IMR-90 (cell line): Measurements from ENCODE around the gene ERICH2. TPM values are rescaled to one million over a fixed set of nuclear protein-coding genes. Genes with fewer than 3 reads are reported as not detected.

Source experiments
- ATAC-seq: fragments of 200-7000 bp; cut with Tn5 transposase; 2 replicates; pipeline ENCODE4 v1.9.1; 2020; ENCODE audit warnings: low read depth, mild to moderate bottlenecking, moderate library complexity
- BruUV-seq: library from RNA; stranded (reverse); fragments of 400-500 nt; replicated peaks from 2 replicates; lab custom pipeline; 2021; lab: Mats Ljungman, UMichigan
- CTCF ChIA-PET: fragments of 300-600 bp; formaldehyde crosslinking; extraction: SDS; loops from one replicate; lab custom pipeline; 2021; ENCODE audit warnings: antibody characterized with exemption; lab: Yijun Ruan, JAX
- POLR2A ChIA-PET: fragments of 300-600 bp; sonication (Branson Sonifier 250); formaldehyde crosslinking; loops from one replicate; lab custom pipeline; 2022; ENCODE audit warnings: antibody characterized with exemption; ENCODE audit not compliant: unreplicated experiment; lab: Charles Lee
- DNase-seq: peaks from one replicate; pipeline ENCODE4 v3.0.0; 2013
- H2AFZ ChIP-seq: replicated peaks from 2 replicates; pipeline ENCODE3; 2013; ENCODE audit warnings: low read length, mild to moderate bottlenecking; ENCODE audit not compliant: poor library complexity
- H2AK5ac ChIP-seq: 2 replicates; pipeline ENCODE4 v1.6.1; 2013; ENCODE audit warnings: low read depth, low read length, inconsistent platforms
- H2AK9ac ChIP-seq: replicated peaks from 2 replicates; pipeline ENCODE3; 2013; ENCODE audit warnings: mild to moderate bottlenecking, low read depth, low read length, moderate library complexity; ENCODE audit not compliant: poor library complexity
- H2BK120ac ChIP-seq: 2 replicates; pipeline ENCODE4 v1.6.1; 2013; ENCODE audit warnings: low read depth, low read length, inconsistent platforms
- H2BK15ac ChIP-seq: 3 replicates; pipeline ENCODE4 v1.6.1; 2013; ENCODE audit warnings: low read depth, low read length, inconsistent platforms
- H2BK20ac ChIP-seq: 2 replicates; pipeline ENCODE4 v1.6.1; 2013; ENCODE audit warnings: low read depth, mild to moderate bottlenecking, inconsistent platforms, low read length, moderate library complexity
- H2BK5ac ChIP-seq: 2 replicates; pipeline ENCODE4 v1.6.1; 2013; ENCODE audit warnings: mild to moderate bottlenecking, low read depth, low read length, inconsistent platforms; ENCODE audit not compliant: poor library complexity, severe bottlenecking
- H3K14ac ChIP-seq: replicated peaks from 2 replicates; pipeline ENCODE4 v1.6.1; 2013; ENCODE audit warnings: low read depth, low read length, inconsistent platforms
- H3K18ac ChIP-seq: 2 replicates; pipeline ENCODE4 v1.6.1; 2013; ENCODE audit warnings: low read depth, low read length, control low read depth
- H3K23ac ChIP-seq: 2 replicates; pipeline ENCODE4 v1.6.1; 2013; ENCODE audit warnings: low read depth, low read length, inconsistent platforms
- H3K27ac ChIP-seq: 2 replicates; pipeline ENCODE4 v1.5.1; 2013; ENCODE audit warnings: mild to moderate bottlenecking, control low read depth, low read length; ENCODE audit not compliant: insufficient read depth
- H3K27me3 ChIP-seq: 2 replicates; pipeline ENCODE4 v1.6.1; 2013; ENCODE audit warnings: low read length; ENCODE audit not compliant: control insufficient read depth, insufficient read depth
- H3K36me3 ChIP-seq: 2 replicates; pipeline ENCODE4 v1.6.1; 2013; ENCODE audit warnings: low read length, mixed read lengths; ENCODE audit not compliant: control insufficient read depth, insufficient read depth
- H3K4ac ChIP-seq: 2 replicates; pipeline ENCODE4 v1.6.1; 2013; ENCODE audit warnings: low read depth, low read length, inconsistent platforms
- H3K4me1 ChIP-seq: 2 replicates; pipeline ENCODE4 v1.6.1; 2013; ENCODE audit warnings: low read length, mixed read lengths; ENCODE audit not compliant: control insufficient read depth, insufficient read depth
- H3K4me2 ChIP-seq: 2 replicates; pipeline ENCODE4 v1.6.1; 2013; ENCODE audit warnings: low read depth, mild to moderate bottlenecking, control low read depth, low read length, moderate library complexity
- H3K4me3 ChIP-seq: 2 replicates; pipeline ENCODE4 v1.5.1; 2013; ENCODE audit warnings: low read depth, mild to moderate bottlenecking, control low read depth, low read length, moderate library complexity; ENCODE audit not compliant: insufficient read depth
- H3K56ac ChIP-seq: 2 replicates; pipeline ENCODE4 v1.6.1; 2013; ENCODE audit warnings: low read length, inconsistent platforms; ENCODE audit not compliant: insufficient read depth; ENCODE audit errors: extremely low read depth
- H3K79me1 ChIP-seq, 2 experiments: 2 replicates each; pipeline ENCODE4 v1.6.1; 2013; ENCODE audit warnings: low read length in 2 of 2, inconsistent platforms in 1 of 2, low read depth in 1 of 2
- H3K9ac ChIP-seq: 2 replicates; pipeline ENCODE4 v1.6.1; 2013; ENCODE audit warnings: low read depth, low read length, control low read depth
- H3K9me1 ChIP-seq: 2 replicates; pipeline ENCODE4 v1.6.1; 2013; ENCODE audit warnings: low read length, inconsistent platforms; ENCODE audit not compliant: insufficient read depth
- H3K9me3 ChIP-seq: 2 replicates; pipeline ENCODE4 v1.6.1; 2013; ENCODE audit warnings: low read length; ENCODE audit not compliant: control insufficient read depth, insufficient read depth
- H4K20me1 ChIP-seq: 2 replicates; pipeline ENCODE4 v1.6.1; 2013; ENCODE audit warnings: low read length, inconsistent platforms; ENCODE audit not compliant: insufficient read depth
- H4K5ac ChIP-seq: 2 replicates; pipeline ENCODE4 v1.6.1; 2013; ENCODE audit warnings: mild to moderate bottlenecking, low read depth, low read length, control low read depth
- H4K8ac ChIP-seq, 2 experiments: 2 replicates each; pipeline ENCODE4 v1.6.1; 2013; ENCODE audit warnings: low read depth in 2 of 2, low read length in 2 of 2, control low read depth in 1 of 2, inconsistent platforms in 1 of 2
- H4K91ac ChIP-seq: 2 replicates; pipeline ENCODE4 v1.6.1; 2013; ENCODE audit warnings: low read depth, low read length, inconsistent platforms; ENCODE audit not compliant: insufficient read depth
- BHLHE40 ChIP-seq: fragments of 150-350 bp; IDR thresholded peaks from 2 replicates; pipeline ENCODE4 v1.6.1; 2016; ENCODE audit warnings: mild to moderate bottlenecking, low read depth, low read length
- CEBPB ChIP-seq: IDR thresholded peaks from 2 replicates; pipeline ENCODE4 v1.6.1; 2012; ENCODE audit warnings: low read depth, low read length, improper control_type of control experiment
- CHD1 ChIP-seq: IDR thresholded peaks from 2 replicates; pipeline ENCODE4 v1.6.1; 2012; ENCODE audit warnings: low read depth, low read length, improper control_type of control experiment
- CTCF ChIP-seq: conservative IDR thresholded peaks from 2 replicates; pipeline ENCODE4 v1.5.1; 2012; ENCODE audit warnings: mild to moderate bottlenecking, low read depth, low read length, improper control_type of control experiment
- ELK1 ChIP-seq: fragments of 150-350 bp; IDR thresholded peaks from 2 replicates; pipeline ENCODE4 v1.6.1; 2016; ENCODE audit warnings: low read depth, mild to moderate bottlenecking, low read length, moderate library complexity, borderline replicate concordance
- FOS ChIP-seq: fragments of 150-350 bp; IDR thresholded peaks from 2 replicates; pipeline ENCODE4 v1.6.1; 2016; ENCODE audit warnings: low read depth, low read length
- RAD21 ChIP-seq: IDR thresholded peaks from 2 replicates; pipeline ENCODE4 v1.6.1; 2012; ENCODE audit warnings: low read length, improper control_type of control experiment
- RCOR1 ChIP-seq: IDR thresholded peaks from 2 replicates; pipeline ENCODE4 v1.6.1; 2012; ENCODE audit warnings: mild to moderate bottlenecking, low read length, improper control_type of control experiment; ENCODE audit not compliant: insufficient replicate concordance
- RFX5 ChIP-seq: IDR thresholded peaks from 2 replicates; pipeline ENCODE4 v1.8.0; 2012; ENCODE audit warnings: low read depth, mild to moderate bottlenecking, low read length, moderate library complexity
- SMC3 ChIP-seq: fragments of 150-350 bp; IDR thresholded peaks from 2 replicates; pipeline ENCODE4 v1.6.1; 2016; ENCODE audit warnings: low read depth, mild to moderate bottlenecking, antibody characterized with exemption, low read length, moderate library complexity
- USF2 ChIP-seq: fragments of 150-350 bp; IDR thresholded peaks from 2 replicates; pipeline ENCODE4 v1.6.1; 2017; ENCODE audit warnings: mild to moderate bottlenecking, antibody characterized with exemption, low read length, low read depth
- WGBS, 2 experiments: methylation state at CpG; one replicate each; pipeline versions ENCODE4 v1.1.5 to v1.1.7; 2013; ENCODE audit warnings: missing lambda C conversion rate in 2 of 2; ENCODE audit not compliant: insufficient read length in 1 of 2; ENCODE audit errors: extremely low coverage in 2 of 2; 5-methylcytosine and 5-hydroxymethylcytosine counted together
- dilution Hi-C: fragments of 300-500 bp; cut with HindIII; formaldehyde crosslinking; loops from one replicate; pipeline ENCODE4 v1.14.3; 2018; ENCODE audit warnings: low sequenced_read_pairs; ENCODE audit not compliant: unreplicated experiment
- in situ Hi-C: fragments of 300-500 bp; cut with MboI; formaldehyde crosslinking; loops from 3 replicates; pipeline ENCODE4 v1.14.3; 2019; ENCODE audit warnings: low sequenced_read_pairs, inconsistent platforms, mixed read lengths
- intact Hi-C: fragments of 100-400 bp; cut with micrococcal nuclease; formaldehyde crosslinking; loops from 2 replicates; pipeline ENCODE4 v1.10.0; 2022
- polyA plus RNA-seq, 3 experiments: library from polyadenylated mRNA; depleted of rRNA; stranded (reverse); fragments of >200 nt; gene quantifications; 2 replicates each; pipeline ENCODE4 v1.2.3, GENCODE V29; 2012; ENCODE audit warnings: low replicate concordance in 1 of 3
- total RNA-seq: library from RNA; depleted of rRNA; stranded (reverse); fragments of >200 nt; gene quantifications from 2 replicates; pipeline ENCODE4 v1.2.3, GENCODE V29; 2012

ERICH2 gene
- total and polyA plus RNA-seq, 2 of the 4 experiments (the other 2 are of a cell fraction), result not detected

- no peak overlapping the region for H3K14ac ChIP-seq
- no peak overlapping the region for H4K5ac ChIP-seq
- peaks cover 95% of the 10 kb centered on the region for H3K27me3 ChIP-seq
- no peak for ATAC-seq
- 4% methylated on average over 10 of the region's 60 CpGs; no CpG with 5 or more reads in 1 of the 2 experiments for WGBS, 2 experiments
- H2BK5ac ChIP-seq, result no peak overlapping the region
- H4K91ac ChIP-seq, result no peak overlapping the region
- peak overlapping the region; percentile 13 for H2AFZ ChIP-seq
- no peak overlapping the region for H2AK9ac ChIP-seq
- no peaks in the 10 kb centered on the region for H3K79me1 ChIP-seq
- no peak overlapping the region for H3K56ac ChIP-seq
- H3K4me1 ChIP-seq, result peaks cover 1% of the 10 kb centered on the region; the same call in 1 of the 2 replicates
- H3K18ac ChIP-seq, result no peak overlapping the region
- dilution Hi-C loops, result loop anchor here (25.0 kb wide), 1 partner anchor 406 kb away; no protein-coding TSS in a partner anchor
- no peak overlapping the region for H3K9ac ChIP-seq
- H3K23ac ChIP-seq, result no peak overlapping the region
- H3K4me3 ChIP-seq, result no peak overlapping the region
- H3K9me1 ChIP-seq, result no peaks in the 10 kb centered on the region
- H2AK5ac ChIP-seq, result no peak overlapping the region
- H3K4me2 ChIP-seq, result peak overlapping the region; percentile 43; the same call in 1 of the 2 replicates
- no peak overlapping the region for H2BK15ac ChIP-seq
- H2BK20ac ChIP-seq, result no peak overlapping the region
- no peak overlapping the region for H2BK120ac ChIP-seq
- no peak overlapping the region for H4K8ac ChIP-seq
- no peak for DNase-seq
- in situ Hi-C loops, result loop anchor here (10.0 to 25.0 kb wide), 4 partner anchors 413 to 1381 kb away; no protein-coding TSS in a partner anchor
- ChIA-PET POLR2A (no interaction called here), CTCF (no interaction called here)
- no peak overlapping the region for H3K4ac ChIP-seq
- BruUV-seq, result no TSS peak
- no peak overlapping the region for H3K27ac ChIP-seq
- intact Hi-C loops, result loop anchor here (10.0 kb wide), 1 partner anchor 883 kb away; no protein-coding TSS in a partner anchor
- TF ChIP-seq RFX5 (no peak), SMC3 (no peak), USF2 (no peak), RCOR1 (no peak), CHD1 (no peak), CEBPB (no peak), CTCF (no peak), ELK1 (no peak), FOS (no peak), BHLHE40 (no peak), RAD21 (no peak)
- no peaks in the 10 kb centered on the region for H3K36me3 ChIP-seq
- H4K20me1 ChIP-seq, result no peaks in the 10 kb centered on the region
- H3K9me3 ChIP-seq, result no peaks in the 10 kb centered on the region; the same call in 1 of the 2 replicates
These were observed 48.0 kb downstream of the ERICH2 start for GRCh38 chr2:170818036-170818751.
